H9 (cell line): ENCODE results near the gene GPR89A. TPM values are rescaled to one million over a fixed set of nuclear protein-coding genes. Genes with fewer than 3 reads are reported as not detected.

Source experiments
- DNase-seq: peaks from one replicate; pipeline ENCODE4 v3.0.0-alpha.2; 2017
- H2AFZ ChIP-seq: one replicate; pipeline ENCODE4 v1.6.1; 2013; ENCODE audit warnings: mild to moderate bottlenecking, low read length, control low read depth, moderate library complexity
- H2AK5ac ChIP-seq: 2 replicates; pipeline ENCODE4 v1.6.1; 2013; ENCODE audit warnings: low read length, control low read depth, mixed read lengths; ENCODE audit not compliant: insufficient read length
- H2BK120ac ChIP-seq: one replicate; pipeline ENCODE4 v1.6.1; 2013; ENCODE audit warnings: low read depth, mild to moderate bottlenecking, low read length, control low read depth, inconsistent platforms; ENCODE audit not compliant: poor library complexity, severe bottlenecking
- H2BK12ac ChIP-seq: 2 replicates; pipeline ENCODE4 v1.6.1; 2013; ENCODE audit warnings: low read length, control low read depth, mixed read lengths, low read depth; ENCODE audit not compliant: insufficient read length
- H2BK15ac ChIP-seq: 2 replicates; pipeline ENCODE4 v1.6.1; 2013; ENCODE audit warnings: low read depth, low read length, control low read depth
- H2BK20ac ChIP-seq: one replicate; pipeline ENCODE4 v1.6.1; 2013; ENCODE audit warnings: low read depth, mild to moderate bottlenecking, low read length, control low read depth, inconsistent platforms; ENCODE audit not compliant: poor library complexity, severe bottlenecking
- H2BK5ac ChIP-seq: 2 replicates; pipeline ENCODE4 v1.6.1; 2013; ENCODE audit warnings: low read length, control low read depth, mixed read lengths; ENCODE audit not compliant: insufficient read length
- H3K14ac ChIP-seq: 2 replicates; pipeline ENCODE4 v1.6.1; 2013; ENCODE audit warnings: low read length, control low read depth; ENCODE audit not compliant: insufficient read depth
- H3K18ac ChIP-seq: 2 replicates; pipeline ENCODE4 v1.6.1; 2013; ENCODE audit warnings: low read depth, mild to moderate bottlenecking, mixed read lengths, low read length, control low read depth; ENCODE audit not compliant: insufficient read length
- H3K23ac ChIP-seq: 2 replicates; pipeline ENCODE4 v1.6.1; 2013; ENCODE audit warnings: low read length, control low read depth, mixed read lengths, low read depth; ENCODE audit not compliant: insufficient read length
- H3K23me2 ChIP-seq: 2 replicates; pipeline ENCODE4 v1.6.1; 2013; ENCODE audit warnings: low read depth, mild to moderate bottlenecking, mixed read lengths, low read length, control low read depth; ENCODE audit not compliant: insufficient read length, poor library complexity, severe bottlenecking
- H3K27ac ChIP-seq: 2 replicates; pipeline ENCODE4 v1.5.1; 2013; ENCODE audit warnings: low read length, control low read depth, mixed read lengths, low read depth; ENCODE audit not compliant: insufficient read length
- H3K27me3 ChIP-seq: 2 replicates; pipeline ENCODE4 v1.6.1; 2013; ENCODE audit warnings: low read length, control low read depth, inconsistent platforms; ENCODE audit not compliant: insufficient read depth
- H3K4ac ChIP-seq: 2 replicates; pipeline ENCODE4 v1.6.1; 2013; ENCODE audit warnings: low read depth, mild to moderate bottlenecking, control low read depth, inconsistent platforms, low read length, moderate library complexity
- H3K4me1 ChIP-seq: 2 replicates; pipeline ENCODE4 v1.6.1; 2013; ENCODE audit warnings: low read length, control low read depth, inconsistent platforms; ENCODE audit not compliant: insufficient read depth
- H3K4me2 ChIP-seq: 2 replicates; pipeline ENCODE4 v1.6.1; 2013; ENCODE audit warnings: low read length, control low read depth, mixed read lengths; ENCODE audit not compliant: insufficient read length, insufficient read depth
- H3K56ac ChIP-seq: 2 replicates; pipeline ENCODE4 v1.6.1; 2013; ENCODE audit warnings: low read depth, mild to moderate bottlenecking, mixed read lengths, low read length, control low read depth; ENCODE audit not compliant: insufficient read length
- H3K79me1 ChIP-seq: 2 replicates; pipeline ENCODE4 v1.6.1; 2013; ENCODE audit warnings: low read depth, mild to moderate bottlenecking, moderate library complexity, low read length, control low read depth, inconsistent platforms; ENCODE audit not compliant: insufficient read depth, poor library complexity, severe bottlenecking
- H3K79me2 ChIP-seq: 2 replicates; pipeline ENCODE4 v1.6.1; 2013; ENCODE audit warnings: low read length, control low read depth, inconsistent platforms; ENCODE audit not compliant: insufficient read depth
- H3K9ac ChIP-seq: 2 replicates; pipeline ENCODE4 v1.6.1; 2013; ENCODE audit warnings: low read length, control low read depth, mixed read lengths; ENCODE audit not compliant: insufficient read length; ENCODE audit errors: extremely low read depth
- H3K9me3 ChIP-seq: one replicate; pipeline ENCODE4 v1.6.1; 2013; ENCODE audit warnings: low read depth, low read length, inconsistent platforms; ENCODE audit not compliant: control insufficient read depth
- H3T11ph ChIP-seq: one replicate; pipeline ENCODE4 v1.6.1; 2013; ENCODE audit warnings: mild to moderate bottlenecking, low read length, control low read depth, inconsistent platforms
- H4K20me1 ChIP-seq: one replicate; pipeline ENCODE4 v1.6.1; 2013; ENCODE audit not compliant: control insufficient read depth, insufficient read length, insufficient read depth
- H4K5ac ChIP-seq: 2 replicates; pipeline ENCODE4 v1.6.1; 2013; ENCODE audit warnings: low read depth, mild to moderate bottlenecking, mixed read lengths, low read length, control low read depth; ENCODE audit not compliant: insufficient read length
- H4K8ac ChIP-seq: replicated peaks from 2 replicates; pipeline ENCODE4 v1.6.1; 2013; ENCODE audit warnings: low read length, control low read depth, mixed read lengths, low read depth; ENCODE audit not compliant: insufficient read length
- H4K91ac ChIP-seq: 2 replicates; pipeline ENCODE4 v1.6.1; 2013; ENCODE audit warnings: low read depth, mild to moderate bottlenecking, moderate library complexity, mixed read lengths, low read length, control low read depth; ENCODE audit not compliant: insufficient read length
- H3K27ac Mint-ChIP-seq, 3 experiments: 2 replicates in 2 of 3; 3 replicates in 1 of 3; pipeline ENCODE4 v1.8.0; 2020 to 2021; ENCODE audit warnings: mixed read lengths in 3 of 3, mild to moderate bottlenecking in 1 of 3, moderate library complexity in 1 of 3
- H3K27me3 Mint-ChIP-seq: 2 replicates; pipeline ENCODE4 v1.8.0; 2021; ENCODE audit warnings: low read depth, mild to moderate bottlenecking, moderate library complexity, mixed read lengths
- H3K36me3 Mint-ChIP-seq, 3 experiments: 2 replicates in 2 of 3; 3 replicates in 1 of 3; pipeline ENCODE4 v1.8.0; 2020 to 2021; ENCODE audit warnings: low read depth in 3 of 3, mixed read lengths in 3 of 3; ENCODE audit not compliant: insufficient read depth in 1 of 3
- H3K4me1 Mint-ChIP-seq, 2 experiments: 2 replicates each; pipeline ENCODE4 v1.8.0; 2020; ENCODE audit warnings: mixed read lengths in 2 of 2
- H3K4me3 Mint-ChIP-seq, 2 experiments: 2 replicates in 1 of 2; 3 replicates in 1 of 2; pipeline ENCODE4 v1.8.0; 2020 to 2021; ENCODE audit warnings: mild to moderate bottlenecking in 2 of 2, mixed read lengths in 2 of 2, moderate library complexity in 1 of 2
- H3K9me3 Mint-ChIP-seq, 2 experiments: 2 replicates in 1 of 2; 3 replicates in 1 of 2; pipeline ENCODE4 v1.8.0; 2020; ENCODE audit warnings: mild to moderate bottlenecking in 2 of 2, mixed read lengths in 2 of 2, moderate library complexity in 1 of 2
- CTCF ChIP-seq: fragments of 200-600 bp; sonication (generic); conservative IDR thresholded peaks from 3 replicates; pipeline ENCODE4 v1.8.0; 2021; ENCODE audit warnings: antibody characterized with exemption, mild to moderate bottlenecking
- WGBS: extraction: QIAGEN DNeasy Blood & Tissue Kit; methylation state at CpG from one replicate; pipeline ENCODE4 v1.1.7; 2013; ENCODE audit warnings: missing lambda C conversion rate, low lambda C conversion rate, mixed read lengths; ENCODE audit not compliant: insufficient read length; ENCODE audit errors: extremely low coverage; 5-methylcytosine and 5-hydroxymethylcytosine counted together
- total RNA-seq: library from RNA; stranded (reverse); gene quantifications from 2 replicates; pipeline ENCODE4 v1.2.1, GENCODE V29; 2021

The GPR89A gene
- total RNA-seq, 1 experiment from 2014 or later: 30.1 TPM

GRCh38 chr1:145701306-145701862, 93.6 kb downstream of the GPR89A start:
- H3K4ac ChIP-seq: no peak overlapping the region
- no peaks in the 10 kb centered on the region for H3K36me3 Mint-ChIP-seq
- H3K79me2 ChIP-seq: no peaks in the 10 kb centered on the region
- no peaks in the 10 kb centered on the region for H3K9me3 ChIP-seq
- no peak overlapping the region for H4K8ac ChIP-seq
- DNase-seq: no peak
- no peak overlapping the region for H3K27ac ChIP-seq
- H3K4me2 ChIP-seq: no peak overlapping the region
- H3K27ac Mint-ChIP-seq: no peak overlapping the region
- no CpG with 5 or more reads among the region's 2 CpGs for WGBS
- no peaks in the 10 kb centered on the region for H3K4me1 ChIP-seq
- no peaks in the 10 kb centered on the region for H3K9me3 Mint-ChIP-seq
- H3K27me3 Mint-ChIP-seq: peaks cover 5% of the 10 kb centered on the region
- no peak overlapping the region for H4K5ac ChIP-seq
- no peak overlapping the region for H3K4me3 Mint-ChIP-seq
- TF ChIP-seq CTCF: no peak
- no peak overlapping the region for H2BK12ac ChIP-seq
- no peak overlapping the region for H3K23ac ChIP-seq
- no peak overlapping the region for H2BK20ac ChIP-seq
- no peak overlapping the region for H2BK5ac ChIP-seq
- no peaks in the 10 kb centered on the region for H4K20me1 ChIP-seq
- H2BK15ac ChIP-seq: no peak overlapping the region
- no peak overlapping the region for H3K9ac ChIP-seq
- H3K27me3 ChIP-seq: no peaks in the 10 kb centered on the region
- no peak overlapping the region for H2BK120ac ChIP-seq
- no peak overlapping the region for H2AK5ac ChIP-seq
- no peak overlapping the region for H4K91ac ChIP-seq
- no peak overlapping the region for H3T11ph ChIP-seq
- H3K56ac ChIP-seq: no peak overlapping the region
- H3K14ac ChIP-seq: no peak overlapping the region
- no peaks in the 10 kb centered on the region for H3K23me2 ChIP-seq
- no peaks in the 10 kb centered on the region for H3K4me1 Mint-ChIP-seq
- H3K79me1 ChIP-seq: no peaks in the 10 kb centered on the region
- H3K18ac ChIP-seq: no peak overlapping the region
- no peak overlapping the region for H2AFZ ChIP-seq
